HG03575 (cell line): ENCODE data around the gene KMT2B.

Experiments
- ATAC-seq: cut with Tn5 transposase; IDR thresholded peaks from one replicate; pipeline ENCODE4 v1.9.1; 2021; ENCODE audit not compliant: unreplicated experiment, insufficient number of reproducible peaks, low FRiP score; ENCODE audit errors: extremely low read depth

Gene KMT2B

GRCh38 chr19:35738887-35739229 is 21.1 kb downstream of the KMT2B start:
- ATAC-seq = no peak

GRCh38 chr19:35739275-35740107 is 21.7 kb downstream of the KMT2B start:
- ATAC-seq = no peak

GRCh38 chr19:35740108-35740422 is 22.3 kb downstream of the KMT2B start:
- ATAC-seq = no peak

- ATAC-seq = no peak
Measured at GRCh38 chr19:35740423-35741202, 22.8 kb downstream of the KMT2B start.

GRCh38 chr19:35741203-35741515 is 23.4 kb downstream of the KMT2B start:
- ATAC-seq = no peak

GRCh38 chr19:35742121-35742724 is 24.4 kb downstream of the KMT2B start, which contains the start of gene IGFLR1:
Gene IGFLR1, minus strand, starts transcription at chr19:35742452. Its CDS starts 1,272 bp downstream, at chr19:35741180.
- no peak for ATAC-seq

GRCh38 chr19:35743640-35744429 is 26.0 kb downstream of the KMT2B start:
- no peak for ATAC-seq

- ATAC-seq = no peak
Measured at GRCh38 chr19:35744430-35745327, 26.9 kb downstream of the KMT2B start.

GRCh38 chr19:35745328-35746086 is 27.7 kb downstream of the KMT2B start, which contains the start of the genes PSENEN and U2AF1L4:
Gene PSENEN, plus strand, starts transcription at chr19:35745651. Its CDS starts 280 bp downstream, at chr19:35745931.
Gene U2AF1L4, minus strand, starts transcription at chr19:35745418. Its CDS starts 27 bp downstream, at chr19:35745391.
- ATAC-seq = no peak

GRCh38 chr19:35746087-35746462 is 28.3 kb downstream of the KMT2B start:
- no peak for ATAC-seq

- no peak for ATAC-seq
Measured at GRCh38 chr19:35746531-35746930, 28.7 kb downstream of the KMT2B start.

- peak; percentile 48 for ATAC-seq
Measured at GRCh38 chr19:35748106-35749020, 30.6 kb downstream of the KMT2B start, which contains the start of gene LIN37. Gene LIN37, plus strand, starts transcription at chr19:35748576. Its CDS starts 149 bp downstream, at chr19:35748725.

- ATAC-seq = no peak
Measured at GRCh38 chr19:35750167-35750566, 32.4 kb downstream of the KMT2B start.

GRCh38 chr19:35751839-35752745 is 34.3 kb downstream of the KMT2B start:
- no peak for ATAC-seq

GRCh38 chr19:35752746-35753350 is 35.0 kb downstream of the KMT2B start:
- no peak for ATAC-seq
